ENCODE data around the gene STARD8.
"Not testable (repeated sequence)": the region's sequence is repeated elsewhere in the genome, so short reads cannot be mapped to it uniquely, and the experiment has no call there.

STARD8 gene

GRCh38 chrX:68647156-68647957 lies at the start of gene STARD8:
TSS of gene STARD8 (plus strand) at chrX:68647666. CDS start at chrX:68647883, 217 bp downstream.
- DNase-seq: no peak

GRCh38 chrX:68598841-68599240 lies 48.6 kb upstream of the STARD8 start:
- DNase-seq: no peak

GRCh38 chrX:68599256-68600152 lies 48.0 kb upstream of the STARD8 start:
- DNase-seq: no peak

- not testable (repeated sequence) for DNase-seq
Observed at GRCh38 chrX:68604216-68604615, 43.2 kb upstream of the STARD8 start.

GRCh38 chrX:68614733-68615132 lies 32.7 kb upstream of the STARD8 start:
- not testable (repeated sequence) for DNase-seq

- no peak for DNase-seq
Observed at GRCh38 chrX:68627986-68628385, 19.5 kb upstream of the STARD8 start.

GRCh38 chrX:68629936-68630335 lies 17.5 kb upstream of the STARD8 start:
- DNase-seq: not testable (repeated sequence)

GRCh38 chrX:68631336-68631735 lies 16.1 kb upstream of the STARD8 start:
- DNase-seq: no peak

GRCh38 chrX:68632491-68632890 lies 15.0 kb upstream of the STARD8 start:
- DNase-seq: no peak

GRCh38 chrX:68633981-68634380 lies 13.5 kb upstream of the STARD8 start:
- no peak for DNase-seq

- DNase-seq: no peak
Observed at GRCh38 chrX:68634649-68635227, 12.7 kb upstream of the STARD8 start.

GRCh38 chrX:68640661-68641060 lies 6.8 kb upstream of the STARD8 start:
- no peak for DNase-seq

- no peak for DNase-seq
Observed at GRCh38 chrX:68644861-68645260, 2.6 kb upstream of the STARD8 start.

- no peak for DNase-seq
Observed at GRCh38 chrX:68646421-68646820, 1.0 kb upstream of the STARD8 start.

GRCh38 chrX:68648960-68649359 lies 1.5 kb downstream of the STARD8 start:
- DNase-seq: no peak

GRCh38 chrX:68650491-68650890 lies 3.0 kb downstream of the STARD8 start:
- DNase-seq: no peak

GRCh38 chrX:68651110-68651509 lies 3.6 kb downstream of the STARD8 start:
- DNase-seq: no peak

GRCh38 chrX:68652326-68653170 lies 5.1 kb downstream of the STARD8 start:
- no peak for DNase-seq

GRCh38 chrX:68654693-68655092 lies 7.2 kb downstream of the STARD8 start:
- DNase-seq: no peak

GRCh38 chrX:68656473-68656872 lies 9.0 kb downstream of the STARD8 start:
- not testable (repeated sequence) for DNase-seq

GRCh38 chrX:68658530-68658929 lies 11.1 kb downstream of the STARD8 start:
- DNase-seq: no peak

GRCh38 chrX:68659385-68659784 lies 11.9 kb downstream of the STARD8 start:
- no peak for DNase-seq

- DNase-seq: no peak
Observed at GRCh38 chrX:68659786-68660185, 12.3 kb downstream of the STARD8 start.

Measured in NCI-H1694 treated with DMSO at 0.1 percent for 48 hours (cell line).